G401.6 (cell line): ENCODE data around the gene ARMH1.
"Not testable (repeated sequence)": the region's sequence is repeated elsewhere in the genome, so short reads cannot be mapped to it uniquely, and the experiment has no call there.

ENCODE experiments used
- FAIRE-seq: peaks from 2 replicates; lab custom pipeline; 2012; peaks lifted over from hg19 to GRCh38; lab: Jason Lieb, UNC

ARMH1 gene

DNA sequence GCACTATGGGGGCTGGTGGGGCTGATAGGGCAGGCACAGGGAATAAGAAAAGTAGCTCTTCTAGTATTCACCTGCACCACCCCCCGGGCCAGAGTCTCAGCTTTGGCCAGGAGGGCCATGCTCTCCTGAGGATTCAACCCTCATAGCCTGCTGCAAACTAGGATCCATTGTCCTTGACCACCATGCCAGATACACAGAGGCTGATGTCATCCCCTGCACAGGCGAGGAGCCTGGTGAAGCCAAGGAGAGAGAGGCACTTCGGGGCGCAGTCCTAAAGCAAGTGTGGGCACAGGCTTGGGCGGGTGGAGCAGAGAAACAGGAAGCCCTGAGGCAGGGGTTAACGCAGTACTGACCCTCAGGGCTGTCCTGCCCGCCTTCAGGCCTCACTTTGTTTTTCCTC is 29.7 kb upstream of the ARMH1 start:
- no peak for FAIRE-seq

GRCh38 chr1:44645476-44646244 is 28.9 kb upstream of the ARMH1 start:
- no peak for FAIRE-seq

DNA sequence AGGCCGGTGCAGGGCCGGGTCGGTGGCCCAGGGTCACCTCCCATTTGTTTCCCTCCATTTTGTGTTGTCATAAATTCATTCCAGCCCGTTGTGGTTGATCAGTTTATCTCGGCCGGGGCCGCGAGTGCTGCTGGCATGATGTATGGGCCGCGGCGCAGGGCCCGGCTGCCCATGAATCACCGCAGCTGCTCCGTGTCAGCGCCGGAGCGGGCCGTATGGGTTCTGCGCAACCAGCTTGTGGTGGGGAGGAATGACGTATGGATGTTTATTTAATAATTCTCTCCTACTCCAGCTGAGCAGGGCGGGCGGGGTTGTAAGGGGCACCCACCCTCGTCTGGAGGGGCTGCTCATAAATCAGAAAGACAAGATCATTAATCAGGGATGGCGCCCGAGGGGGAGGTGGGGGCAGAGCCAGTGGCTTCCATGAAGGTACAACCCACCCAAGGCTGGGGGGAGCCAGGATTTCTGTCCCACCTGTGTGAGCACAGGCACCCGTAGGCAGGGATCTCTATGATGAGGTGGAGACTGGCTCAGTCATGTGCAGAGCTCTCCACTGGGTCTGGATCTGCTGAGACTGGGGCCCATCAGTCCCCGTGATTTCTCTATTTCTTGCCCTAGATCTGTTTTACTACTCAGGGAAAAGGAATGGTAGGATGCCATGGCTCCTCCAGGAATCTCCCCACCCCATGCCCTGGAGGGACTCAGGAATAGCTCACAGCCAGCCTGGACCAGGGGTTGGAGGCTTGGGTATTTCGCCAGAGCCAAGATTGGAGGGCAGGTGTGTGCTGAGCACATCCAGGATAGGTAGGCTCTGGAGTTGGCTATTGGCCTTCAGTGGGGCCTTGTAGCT is 28.0 kb upstream of the ARMH1 start:
- no peak for FAIRE-seq

GRCh38 chr1:44647896-44648295 is 26.6 kb upstream of the ARMH1 start:
- FAIRE-seq = no peak

DNA sequence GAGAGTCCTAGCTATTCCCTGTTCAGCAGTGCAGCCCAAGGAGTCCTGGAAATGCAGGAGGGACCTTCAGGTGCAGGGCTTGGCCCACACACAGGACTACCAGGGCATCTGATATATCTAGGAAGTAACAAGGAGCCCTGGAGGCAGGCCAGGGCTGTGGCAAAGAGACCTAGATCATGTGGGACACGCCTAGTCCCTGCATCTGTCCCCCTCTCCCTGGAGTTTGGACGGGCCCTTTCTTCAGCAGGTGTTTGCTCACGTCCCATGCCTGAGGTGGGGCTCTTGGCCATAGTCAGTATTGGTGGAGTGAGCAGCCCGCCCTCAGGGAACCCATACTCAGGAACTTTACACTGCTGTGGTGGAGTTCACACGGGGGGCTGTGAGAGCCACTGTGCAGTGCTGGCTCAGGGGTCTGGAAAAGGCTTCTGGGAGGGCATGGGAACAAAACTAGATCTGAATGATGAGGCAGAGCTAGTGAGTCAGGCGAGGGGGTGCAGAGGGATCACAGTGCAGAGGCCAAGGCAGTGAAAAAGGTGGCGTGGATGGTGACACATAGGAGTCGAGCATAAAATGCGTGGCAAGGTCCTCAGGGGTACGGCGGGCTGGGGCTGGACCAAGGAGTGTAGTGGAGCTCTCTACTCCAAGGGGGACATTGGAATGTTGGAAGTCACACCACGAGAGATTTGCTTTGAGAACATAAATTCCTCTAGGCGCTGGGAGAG is 25.8 kb upstream of the ARMH1 start:
- FAIRE-seq = no peak

GRCh38 chr1:44649788-44650158 is 24.7 kb upstream of the ARMH1 start:
- no peak for FAIRE-seq

- no peak for FAIRE-seq
Observed at GRCh38 chr1:44650159-44650831, 24.2 kb upstream of the ARMH1 start.

DNA sequence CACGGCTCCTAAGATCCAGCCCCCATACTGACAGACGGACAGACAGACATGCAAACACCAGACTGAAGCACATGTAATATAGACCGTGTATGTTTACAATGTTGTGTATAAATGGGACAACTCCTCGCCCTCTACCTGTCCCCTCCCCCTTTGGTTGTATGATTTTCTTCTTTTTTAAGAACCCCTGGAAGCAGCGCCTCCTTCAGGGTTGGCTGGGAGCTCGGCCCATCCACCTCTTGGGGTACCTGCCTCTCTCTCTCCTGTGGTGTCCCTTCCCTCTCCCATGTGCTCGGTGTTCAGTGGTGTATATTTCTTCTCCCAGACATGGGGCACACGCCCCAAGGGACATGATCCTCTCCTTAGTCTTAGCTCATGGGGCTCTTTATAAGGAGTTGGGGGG is 23.4 kb upstream of the ARMH1 start:
- FAIRE-seq = no peak

- peak; percentile 57 for FAIRE-seq
Observed at GRCh38 chr1:44652445-44653106, 21.9 kb upstream of the ARMH1 start.

GRCh38 chr1:44653107-44653964 is 21.2 kb upstream of the ARMH1 start:
- FAIRE-seq = no peak

DNA sequence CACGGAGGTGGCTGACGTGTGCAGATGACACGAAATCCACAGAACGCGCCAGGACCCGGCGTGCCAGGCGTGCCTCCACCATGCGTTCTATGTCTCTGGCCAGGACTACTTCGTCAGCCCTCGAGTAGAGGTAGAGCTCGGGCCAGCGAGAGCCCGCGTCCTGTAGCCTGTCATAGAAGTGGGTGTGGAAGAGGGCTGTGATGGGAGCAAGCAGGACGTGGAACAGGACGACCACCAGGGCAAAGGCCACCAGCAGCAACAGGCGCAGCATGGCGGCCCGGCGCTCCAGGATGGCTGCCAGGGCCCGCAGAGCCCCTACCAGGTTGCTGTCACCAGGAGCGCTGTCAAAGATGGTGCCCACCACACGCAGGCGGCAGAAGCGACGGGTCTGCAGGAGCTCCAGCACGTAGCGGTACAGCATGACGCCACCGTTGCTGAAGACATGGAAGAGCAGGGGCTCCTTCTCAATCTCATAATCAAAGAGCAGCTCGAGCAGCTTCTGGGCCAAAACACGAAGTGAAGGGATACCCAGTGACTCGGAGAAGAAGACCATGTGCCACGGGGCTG is 19.8 kb upstream of the ARMH1 start:
- no peak for FAIRE-seq

- FAIRE-seq = no peak
Observed at GRCh38 chr1:44655609-44656008, 18.9 kb upstream of the ARMH1 start.

DNA sequence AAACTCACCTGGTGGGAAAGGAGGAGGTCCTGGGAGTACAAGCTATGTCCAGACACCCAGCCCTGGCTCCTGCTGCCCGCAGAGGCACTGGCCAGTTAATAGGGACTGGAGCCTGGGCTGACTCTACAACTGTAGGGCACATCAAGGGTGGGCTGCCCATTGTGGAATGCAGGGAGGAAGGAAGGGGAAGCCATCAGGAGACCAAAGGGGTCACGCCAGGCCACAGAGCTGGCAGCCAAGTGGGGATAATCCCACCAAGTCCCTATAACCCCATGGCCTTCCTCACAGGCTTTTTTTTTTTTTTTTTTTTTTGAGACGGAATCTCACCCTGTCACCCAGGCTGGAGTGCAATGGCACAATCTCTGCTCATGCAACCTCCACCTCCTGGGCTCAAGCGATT is 14.9 kb upstream of the ARMH1 start:
- FAIRE-seq = no peak

DNA sequence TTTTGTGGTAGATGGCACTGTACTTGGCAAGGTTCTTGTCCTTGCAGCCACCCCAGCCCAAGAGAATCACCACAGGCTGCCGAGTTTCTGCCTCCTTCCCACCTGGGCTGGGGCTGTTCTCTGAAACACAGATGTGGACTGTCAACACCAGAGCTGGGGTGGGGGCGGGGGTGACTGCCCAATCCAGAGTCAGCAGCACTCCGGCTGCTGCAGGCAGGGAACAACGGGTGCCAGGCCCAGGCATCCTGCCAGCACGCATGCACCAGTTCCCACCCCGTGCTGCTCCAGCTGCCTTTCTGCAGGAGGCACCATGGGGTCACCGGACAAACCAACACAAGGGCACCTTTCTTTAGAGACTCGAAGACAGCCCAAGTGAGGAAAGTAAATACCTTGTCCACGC is 14.3 kb upstream of the ARMH1 start:
- FAIRE-seq = no peak

GRCh38 chr1:44661781-44662682 is 12.5 kb upstream of the ARMH1 start:
- no peak for FAIRE-seq

DNA sequence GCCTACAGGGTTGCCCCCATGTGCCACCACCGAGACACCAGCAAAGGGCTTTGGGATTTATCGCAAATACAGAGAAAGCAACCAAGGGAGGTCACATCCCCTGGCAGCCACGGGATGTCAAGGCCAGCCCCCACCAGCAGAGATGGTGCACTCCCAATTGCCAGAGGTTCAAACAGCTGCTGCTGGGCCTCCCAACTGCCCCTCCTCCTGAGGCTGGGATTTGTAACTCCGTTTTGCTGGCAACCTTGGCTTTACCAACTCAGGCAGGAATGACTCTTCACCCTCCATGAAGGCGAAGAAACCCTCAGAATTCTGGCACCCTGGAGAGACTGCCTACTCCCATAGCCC is 11.9 kb upstream of the ARMH1 start:
- no peak for FAIRE-seq

DNA sequence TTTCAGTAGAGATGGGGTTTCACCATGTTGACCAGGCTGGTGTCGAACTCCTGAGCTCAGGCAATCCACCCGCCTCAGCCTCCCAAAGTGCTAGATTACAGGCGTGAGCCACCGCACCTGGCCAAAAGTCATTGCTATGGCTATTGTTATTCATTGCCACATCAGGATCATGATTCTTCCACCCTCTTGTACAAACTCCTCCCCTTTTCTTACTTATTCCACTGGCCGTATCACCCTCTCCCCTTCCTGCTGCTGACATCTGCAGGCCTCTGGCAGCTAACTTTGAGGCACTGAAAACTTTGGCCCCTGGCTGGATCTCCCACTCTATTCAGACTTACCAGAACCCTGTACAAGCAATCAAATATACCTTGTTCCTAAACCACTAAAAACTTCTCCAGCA is 11.1 kb upstream of the ARMH1 start:
- FAIRE-seq = no peak

GRCh38 chr1:44664730-44665370 is 9.7 kb upstream of the ARMH1 start:
- no peak for FAIRE-seq

- FAIRE-seq = not testable (repeated sequence)
Observed at GRCh38 chr1:44666719-44667118, 7.8 kb upstream of the ARMH1 start.
